ENCODE data around the gene TES.

DNA sequence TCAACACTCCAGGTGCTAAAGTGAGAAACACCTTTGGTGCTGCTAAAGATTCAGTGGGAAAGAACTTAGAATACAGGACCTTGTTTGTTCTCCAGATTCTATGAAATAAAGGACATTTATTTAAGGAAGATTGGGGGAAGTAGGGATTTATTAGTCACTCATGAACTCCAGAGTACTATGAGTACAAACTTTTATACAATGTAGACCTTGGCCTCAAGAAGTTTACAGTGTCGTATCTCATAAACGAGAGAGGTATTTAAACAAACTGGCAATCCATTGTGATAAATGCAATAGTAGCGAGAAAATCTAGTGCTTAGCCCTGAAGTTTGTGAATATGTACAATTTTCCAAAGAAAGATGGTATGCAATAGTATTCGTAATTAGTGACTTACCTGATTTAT lies 59.1 kb downstream of the TES start:
- TF ChIP-seq CTCF (IDR thresholded peaks at IDR 0.05) (no peak), POLR2A (IDR thresholded peaks at IDR 0.05) (no peak)

All from body of pancreas (tissue), 4 donors.